ENCODE data around the gene LRRC27.

GRCh38 chr10:132306864-132307751, 24.9 kb upstream of the LRRC27 start:
- TF ChIP-seq, protein P1, sequence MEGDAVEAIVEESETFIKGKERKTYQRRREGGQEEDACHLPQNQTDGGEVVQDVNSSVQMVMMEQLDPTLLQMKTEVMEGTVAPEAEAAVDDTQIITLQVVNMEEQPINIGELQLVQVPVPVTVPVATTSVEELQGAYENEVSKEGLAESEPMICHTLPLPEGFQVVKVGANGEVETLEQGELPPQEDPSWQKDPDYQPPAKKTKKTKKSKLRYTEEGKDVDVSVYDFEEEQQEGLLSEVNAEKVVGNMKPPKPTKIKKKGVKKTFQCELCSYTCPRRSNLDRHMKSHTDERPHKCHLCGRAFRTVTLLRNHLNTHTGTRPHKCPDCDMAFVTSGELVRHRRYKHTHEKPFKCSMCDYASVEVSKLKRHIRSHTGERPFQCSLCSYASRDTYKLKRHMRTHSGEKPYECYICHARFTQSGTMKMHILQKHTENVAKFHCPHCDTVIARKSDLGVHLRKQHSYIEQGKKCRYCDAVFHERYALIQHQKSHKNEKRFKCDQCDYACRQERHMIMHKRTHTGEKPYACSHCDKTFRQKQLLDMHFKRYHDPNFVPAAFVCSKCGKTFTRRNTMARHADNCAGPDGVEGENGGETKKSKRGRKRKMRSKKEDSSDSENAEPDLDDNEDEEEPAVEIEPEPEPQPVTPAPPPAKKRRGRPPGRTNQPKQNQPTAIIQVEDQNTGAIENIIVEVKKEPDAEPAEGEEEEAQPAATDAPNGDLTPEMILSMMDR (conservative IDR thresholded peaks at IDR 0.05; ENCODE audit: low read depth, low read length): no peak
- TF ChIP-seq POLR2A (IDR thresholded peaks at IDR 0.05; ENCODE audit: low read depth, low read length) (no peak), RAD21 (IDR thresholded peaks at IDR 0.05; ENCODE audit: low read length) (no peak), ELK1 (IDR thresholded peaks at IDR 0.05; ENCODE audit: borderline replicate concordance, low read depth, low read length) (no peak), RFX5 (IDR thresholded peaks at IDR 0.05; ENCODE audit: low read depth, low read length) (no peak), RCOR1 (IDR thresholded peaks at IDR 0.05; ENCODE audit: insufficient replicate concordance, low read length) (no peak), SMC3 (IDR thresholded peaks at IDR 0.05; ENCODE audit: low read depth, low read length) (no peak), MXI1 (IDR thresholded peaks at IDR 0.05; ENCODE audit: borderline replicate concordance, low read depth, low read length) (no peak)
